Mesothelial cell of epicardium (in vitro differentiated cells): Measurements from ENCODE around the gene TBX15. TPM values are rescaled to one million over a fixed set of nuclear protein-coding genes. Genes with fewer than 3 reads are reported as not detected.

Experiments
- DNase-seq, 2 experiments: peaks; one replicate each; pipeline ENCODE4 v3.0.0; 2021; ENCODE audit warnings: low spot score in 2 of 2; ENCODE audit not compliant: unreplicated experiment in 2 of 2
- H3K27ac Mint-ChIP-seq: 2 replicates; pipeline ENCODE4 v1.8.0; 2021; ENCODE audit warnings: mixed read lengths
- H3K27me3 Mint-ChIP-seq: 2 replicates; pipeline ENCODE4 v1.8.0; 2021; ENCODE audit warnings: low read depth, mixed read lengths
- H3K36me3 Mint-ChIP-seq: 2 replicates; pipeline ENCODE4 v1.8.0; 2021; ENCODE audit warnings: mixed read lengths
- H3K4me1 Mint-ChIP-seq: 2 replicates; pipeline ENCODE4 v1.8.0; 2021; ENCODE audit warnings: mixed read lengths
- H3K4me3 Mint-ChIP-seq: 2 replicates; pipeline ENCODE4 v1.8.0; 2021; ENCODE audit warnings: mild to moderate bottlenecking, moderate library complexity, mixed read lengths
- H3K9me3 Mint-ChIP-seq: 2 replicates; pipeline ENCODE4 v1.8.0; 2021; ENCODE audit warnings: mixed read lengths
- total RNA-seq: library from RNA; stranded (reverse); gene quantifications from 3 replicates; pipeline ENCODE4 v1.2.1, GENCODE V29; 2021
- TF ChIP-seq, protein P1 (sequence below): fragments of 200-600 bp; sonication (generic); IDR thresholded peaks from one replicate; pipeline ENCODE4 v1.5.0; 2021; ENCODE audit warnings: antibody characterized with exemption; ENCODE audit not compliant: unreplicated experiment

The TBX15 gene
- total RNA-seq, 1 donor from 2014 or later, result not detected

DNA sequence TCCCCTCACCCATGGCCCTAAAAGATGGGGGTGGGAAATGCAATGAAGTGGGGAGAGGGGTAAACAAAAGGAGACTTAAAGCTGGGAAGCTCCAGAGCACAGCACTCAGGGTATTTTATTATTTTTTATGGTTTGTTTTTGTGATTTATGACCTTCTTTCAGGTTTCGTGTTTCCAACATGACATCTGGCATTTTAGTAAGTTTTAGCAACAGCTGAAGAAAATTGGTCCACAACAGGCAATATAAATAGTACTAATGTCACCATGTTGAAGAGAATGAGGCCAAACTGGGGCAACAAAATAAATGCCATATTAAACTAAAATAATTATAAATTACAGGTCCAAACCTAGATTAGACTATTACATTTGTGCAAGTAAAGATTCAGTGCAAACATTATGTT lies 56.3 kb downstream of the TBX15 start:
- H3K36me3 Mint-ChIP-seq, result no peaks in the 10 kb centered on the region
- H3K4me1 Mint-ChIP-seq, result no peaks in the 10 kb centered on the region
- no peaks in the 10 kb centered on the region for H3K9me3 Mint-ChIP-seq
- DNase-seq, result no peak
- no peak overlapping the region for H3K4me3 Mint-ChIP-seq
- TF ChIP-seq, protein P1, sequence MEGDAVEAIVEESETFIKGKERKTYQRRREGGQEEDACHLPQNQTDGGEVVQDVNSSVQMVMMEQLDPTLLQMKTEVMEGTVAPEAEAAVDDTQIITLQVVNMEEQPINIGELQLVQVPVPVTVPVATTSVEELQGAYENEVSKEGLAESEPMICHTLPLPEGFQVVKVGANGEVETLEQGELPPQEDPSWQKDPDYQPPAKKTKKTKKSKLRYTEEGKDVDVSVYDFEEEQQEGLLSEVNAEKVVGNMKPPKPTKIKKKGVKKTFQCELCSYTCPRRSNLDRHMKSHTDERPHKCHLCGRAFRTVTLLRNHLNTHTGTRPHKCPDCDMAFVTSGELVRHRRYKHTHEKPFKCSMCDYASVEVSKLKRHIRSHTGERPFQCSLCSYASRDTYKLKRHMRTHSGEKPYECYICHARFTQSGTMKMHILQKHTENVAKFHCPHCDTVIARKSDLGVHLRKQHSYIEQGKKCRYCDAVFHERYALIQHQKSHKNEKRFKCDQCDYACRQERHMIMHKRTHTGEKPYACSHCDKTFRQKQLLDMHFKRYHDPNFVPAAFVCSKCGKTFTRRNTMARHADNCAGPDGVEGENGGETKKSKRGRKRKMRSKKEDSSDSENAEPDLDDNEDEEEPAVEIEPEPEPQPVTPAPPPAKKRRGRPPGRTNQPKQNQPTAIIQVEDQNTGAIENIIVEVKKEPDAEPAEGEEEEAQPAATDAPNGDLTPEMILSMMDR, result no peak
- no peak overlapping the region for H3K27ac Mint-ChIP-seq
- peaks cover 30% of the 10 kb centered on the region for H3K27me3 Mint-ChIP-seq

DNA sequence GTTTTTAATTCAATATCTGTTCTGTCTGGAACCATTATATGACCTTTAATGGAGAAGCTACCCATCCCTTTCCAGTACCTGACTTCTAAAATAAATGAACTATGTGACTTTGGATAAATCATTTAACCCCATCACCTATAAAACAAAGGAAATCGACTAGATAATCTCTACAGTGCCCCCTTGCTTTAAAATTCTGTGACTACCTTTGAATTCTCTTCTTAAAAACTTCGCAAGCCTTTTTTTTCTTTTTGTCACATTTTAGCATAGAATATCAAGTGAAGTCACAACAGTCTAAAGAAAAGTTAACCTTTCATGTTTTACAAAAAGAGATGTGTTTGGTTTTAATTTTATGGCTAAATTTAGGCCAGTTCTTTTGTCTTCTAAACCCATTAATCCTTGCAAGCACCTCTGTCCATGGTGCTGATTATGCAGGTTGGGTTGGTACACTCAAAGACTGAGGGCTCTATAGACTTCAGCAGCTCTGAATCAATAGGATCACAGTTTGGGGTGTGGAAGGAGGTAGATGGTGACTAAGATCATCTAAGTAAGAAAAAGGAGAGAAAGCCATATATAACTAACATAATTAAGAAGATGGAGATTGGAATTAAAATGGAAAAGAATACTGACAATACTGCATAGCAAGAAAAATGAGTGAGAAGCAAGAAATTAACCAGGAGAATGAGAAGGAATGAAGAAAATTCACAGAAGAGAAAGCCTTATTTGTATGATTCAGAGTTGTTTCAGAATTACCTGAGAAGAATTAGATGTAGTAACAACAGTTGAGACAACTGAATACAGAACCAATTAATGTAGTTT lies 59.2 kb downstream of the TBX15 start:
- Mint-ChIP-seq H3K4me3 (no peak overlapping the region), H3K4me1 (no peaks in the 10 kb centered on the region), H3K27ac (no peak overlapping the region), H3K9me3 (no peaks in the 10 kb centered on the region), H3K27me3 (peaks cover 38% of the 10 kb centered on the region), H3K36me3 (no peaks in the 10 kb centered on the region)
- peak in 1 of 2 experiments; percentile 43 for DNase-seq
- TF ChIP-seq, protein P1, result no peak

DNA sequence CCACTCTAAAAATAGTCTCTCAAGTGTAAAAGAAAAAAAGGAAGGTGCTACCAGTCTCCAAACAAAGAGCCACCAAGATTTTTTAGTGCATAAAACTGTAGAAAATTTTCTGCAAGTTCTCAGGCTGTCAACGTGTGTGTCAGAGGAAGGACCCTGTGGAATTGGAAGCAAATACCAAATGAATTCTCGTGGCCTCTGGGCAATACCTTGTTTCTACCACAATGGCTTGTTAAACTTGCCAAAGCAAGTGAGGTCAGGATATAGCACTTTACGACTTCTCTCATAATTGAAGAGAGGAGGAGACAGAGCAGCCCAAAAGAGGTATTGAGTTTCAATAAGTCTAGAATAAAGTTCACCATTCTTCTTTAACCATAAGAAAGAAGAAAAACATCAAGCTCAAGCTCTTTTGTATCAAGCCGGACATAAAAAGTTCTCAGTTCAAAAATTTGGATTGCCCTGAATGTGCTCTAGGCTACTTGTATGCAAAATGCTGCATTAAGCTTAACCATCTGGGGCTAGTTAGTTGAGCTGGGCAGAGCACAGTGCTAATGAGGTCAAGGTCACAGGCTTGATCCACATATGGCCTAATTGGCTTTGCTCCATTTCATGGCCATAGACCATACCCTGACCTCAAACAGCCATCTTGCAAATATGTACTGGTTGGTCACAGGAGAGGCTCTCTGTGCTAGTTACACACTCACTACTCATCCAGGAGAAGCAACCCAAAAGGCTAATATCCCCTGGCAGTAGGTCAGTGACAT lies 60.5 kb downstream of the TBX15 start:
- Mint-ChIP-seq H3K4me1 (no peaks in the 10 kb centered on the region), H3K4me3 (no peak overlapping the region), H3K36me3 (no peaks in the 10 kb centered on the region), H3K27ac (no peak overlapping the region), H3K27me3 (peaks cover 47% of the 10 kb centered on the region), H3K9me3 (no peaks in the 10 kb centered on the region)
- DNase-seq, result no peak
- TF ChIP-seq, protein P1, result no peak

- Mint-ChIP-seq H3K27me3 (peaks cover 44% of the 10 kb centered on the region), H3K9me3 (no peaks in the 10 kb centered on the region), H3K27ac (no peak overlapping the region), H3K4me3 (no peak overlapping the region), H3K4me1 (no peaks in the 10 kb centered on the region), H3K36me3 (no peaks in the 10 kb centered on the region)
- no peak for DNase-seq
- TF ChIP-seq, protein P1, result no peak
Measured at GRCh38 chr1:118926261-118926660, 61.9 kb downstream of the TBX15 start.

DNA sequence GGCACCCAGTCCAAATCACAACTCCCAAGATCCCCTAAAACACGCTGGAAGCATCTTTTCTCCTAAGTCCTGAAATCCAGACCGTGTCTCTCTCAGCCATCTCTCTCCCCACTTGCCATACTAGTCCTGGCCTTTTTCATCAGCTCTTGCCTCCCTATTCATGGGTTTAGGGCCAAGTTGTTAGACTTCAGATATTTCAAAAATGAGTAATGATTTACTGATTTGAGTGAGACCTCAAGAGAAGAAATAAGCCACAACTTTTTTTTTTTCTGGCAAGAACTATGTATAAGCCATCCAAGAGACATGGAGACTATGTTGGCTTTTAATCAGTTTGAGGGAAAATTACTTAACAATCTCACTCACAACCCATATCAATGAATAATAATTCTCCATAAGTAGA lies 62.5 kb downstream of the TBX15 start:
- Mint-ChIP-seq H3K36me3 (no peaks in the 10 kb centered on the region), H3K27ac (no peak overlapping the region), H3K9me3 (no peaks in the 10 kb centered on the region), H3K4me1 (no peaks in the 10 kb centered on the region), H3K4me3 (no peak overlapping the region), H3K27me3 (peaks cover 44% of the 10 kb centered on the region)
- TF ChIP-seq, protein P1, result no peak
- no peak for DNase-seq
